H9 (cell line): ENCODE measurements around the gene UQCR10. TPM values are rescaled to one million over a fixed set of nuclear protein-coding genes. Genes with fewer than 3 reads are reported as not detected.
A peak's percentile ranks its signal among the peaks of the same experiment; 100 is the strongest.

Experiments used
- DNase-seq: peaks from one replicate; pipeline ENCODE4 v3.0.0-alpha.2; 2017
- H2AFZ ChIP-seq: one replicate; pipeline ENCODE4 v1.6.1; 2013; ENCODE audit warnings: mild to moderate bottlenecking, low read length, control low read depth, moderate library complexity
- H2AK5ac ChIP-seq: 2 replicates; pipeline ENCODE4 v1.6.1; 2013; ENCODE audit warnings: low read length, control low read depth, mixed read lengths; ENCODE audit not compliant: insufficient read length
- H2BK120ac ChIP-seq: one replicate; pipeline ENCODE4 v1.6.1; 2013; ENCODE audit warnings: low read depth, mild to moderate bottlenecking, low read length, control low read depth, inconsistent platforms; ENCODE audit not compliant: poor library complexity, severe bottlenecking
- H2BK12ac ChIP-seq: 2 replicates; pipeline ENCODE4 v1.6.1; 2013; ENCODE audit warnings: low read length, control low read depth, mixed read lengths, low read depth; ENCODE audit not compliant: insufficient read length
- H2BK15ac ChIP-seq: 2 replicates; pipeline ENCODE4 v1.6.1; 2013; ENCODE audit warnings: low read depth, low read length, control low read depth
- H2BK20ac ChIP-seq: one replicate; pipeline ENCODE4 v1.6.1; 2013; ENCODE audit warnings: low read depth, mild to moderate bottlenecking, low read length, control low read depth, inconsistent platforms; ENCODE audit not compliant: poor library complexity, severe bottlenecking
- H2BK5ac ChIP-seq: 2 replicates; pipeline ENCODE4 v1.6.1; 2013; ENCODE audit warnings: low read length, control low read depth, mixed read lengths; ENCODE audit not compliant: insufficient read length
- H3K14ac ChIP-seq: 2 replicates; pipeline ENCODE4 v1.6.1; 2013; ENCODE audit warnings: low read length, control low read depth; ENCODE audit not compliant: insufficient read depth
- H3K18ac ChIP-seq: 2 replicates; pipeline ENCODE4 v1.6.1; 2013; ENCODE audit warnings: low read depth, mild to moderate bottlenecking, mixed read lengths, low read length, control low read depth; ENCODE audit not compliant: insufficient read length
- H3K23ac ChIP-seq: 2 replicates; pipeline ENCODE4 v1.6.1; 2013; ENCODE audit warnings: low read length, control low read depth, mixed read lengths, low read depth; ENCODE audit not compliant: insufficient read length
- H3K23me2 ChIP-seq: 2 replicates; pipeline ENCODE4 v1.6.1; 2013; ENCODE audit warnings: low read depth, mild to moderate bottlenecking, mixed read lengths, low read length, control low read depth; ENCODE audit not compliant: insufficient read length, poor library complexity, severe bottlenecking
- H3K27ac ChIP-seq: 2 replicates; pipeline ENCODE4 v1.5.1; 2013; ENCODE audit warnings: low read length, control low read depth, mixed read lengths, low read depth; ENCODE audit not compliant: insufficient read length
- H3K27me3 ChIP-seq: 2 replicates; pipeline ENCODE4 v1.6.1; 2013; ENCODE audit warnings: low read length, control low read depth, inconsistent platforms; ENCODE audit not compliant: insufficient read depth
- H3K4ac ChIP-seq: 2 replicates; pipeline ENCODE4 v1.6.1; 2013; ENCODE audit warnings: low read depth, mild to moderate bottlenecking, control low read depth, inconsistent platforms, low read length, moderate library complexity
- H3K4me1 ChIP-seq: 2 replicates; pipeline ENCODE4 v1.6.1; 2013; ENCODE audit warnings: low read length, control low read depth, inconsistent platforms; ENCODE audit not compliant: insufficient read depth
- H3K4me2 ChIP-seq: 2 replicates; pipeline ENCODE4 v1.6.1; 2013; ENCODE audit warnings: low read length, control low read depth, mixed read lengths; ENCODE audit not compliant: insufficient read length, insufficient read depth
- H3K56ac ChIP-seq: 2 replicates; pipeline ENCODE4 v1.6.1; 2013; ENCODE audit warnings: low read depth, mild to moderate bottlenecking, mixed read lengths, low read length, control low read depth; ENCODE audit not compliant: insufficient read length
- H3K79me1 ChIP-seq: 2 replicates; pipeline ENCODE4 v1.6.1; 2013; ENCODE audit warnings: low read depth, mild to moderate bottlenecking, moderate library complexity, low read length, control low read depth, inconsistent platforms; ENCODE audit not compliant: insufficient read depth, poor library complexity, severe bottlenecking
- H3K79me2 ChIP-seq: 2 replicates; pipeline ENCODE4 v1.6.1; 2013; ENCODE audit warnings: low read length, control low read depth, inconsistent platforms; ENCODE audit not compliant: insufficient read depth
- H3K9ac ChIP-seq: 2 replicates; pipeline ENCODE4 v1.6.1; 2013; ENCODE audit warnings: low read length, control low read depth, mixed read lengths; ENCODE audit not compliant: insufficient read length; ENCODE audit errors: extremely low read depth
- H3K9me3 ChIP-seq: one replicate; pipeline ENCODE4 v1.6.1; 2013; ENCODE audit warnings: low read depth, low read length, inconsistent platforms; ENCODE audit not compliant: control insufficient read depth
- H3T11ph ChIP-seq: one replicate; pipeline ENCODE4 v1.6.1; 2013; ENCODE audit warnings: mild to moderate bottlenecking, low read length, control low read depth, inconsistent platforms
- H4K20me1 ChIP-seq: one replicate; pipeline ENCODE4 v1.6.1; 2013; ENCODE audit not compliant: control insufficient read depth, insufficient read length, insufficient read depth
- H4K5ac ChIP-seq: 2 replicates; pipeline ENCODE4 v1.6.1; 2013; ENCODE audit warnings: low read depth, mild to moderate bottlenecking, mixed read lengths, low read length, control low read depth; ENCODE audit not compliant: insufficient read length
- H4K8ac ChIP-seq: replicated peaks from 2 replicates; pipeline ENCODE4 v1.6.1; 2013; ENCODE audit warnings: low read length, control low read depth, mixed read lengths, low read depth; ENCODE audit not compliant: insufficient read length
- H4K91ac ChIP-seq: 2 replicates; pipeline ENCODE4 v1.6.1; 2013; ENCODE audit warnings: low read depth, mild to moderate bottlenecking, moderate library complexity, mixed read lengths, low read length, control low read depth; ENCODE audit not compliant: insufficient read length
- H3K27ac Mint-ChIP-seq, 3 experiments: 2 replicates in 2 of 3; 3 replicates in 1 of 3; pipeline ENCODE4 v1.8.0; 2020 to 2021; ENCODE audit warnings: mixed read lengths in 3 of 3, mild to moderate bottlenecking in 1 of 3, moderate library complexity in 1 of 3
- H3K27me3 Mint-ChIP-seq: 2 replicates; pipeline ENCODE4 v1.8.0; 2021; ENCODE audit warnings: low read depth, mild to moderate bottlenecking, moderate library complexity, mixed read lengths
- H3K36me3 Mint-ChIP-seq, 3 experiments: 2 replicates in 2 of 3; 3 replicates in 1 of 3; pipeline ENCODE4 v1.8.0; 2020 to 2021; ENCODE audit warnings: low read depth in 3 of 3, mixed read lengths in 3 of 3; ENCODE audit not compliant: insufficient read depth in 1 of 3
- H3K4me1 Mint-ChIP-seq, 2 experiments: 2 replicates each; pipeline ENCODE4 v1.8.0; 2020; ENCODE audit warnings: mixed read lengths in 2 of 2
- H3K4me3 Mint-ChIP-seq, 2 experiments: 2 replicates in 1 of 2; 3 replicates in 1 of 2; pipeline ENCODE4 v1.8.0; 2020 to 2021; ENCODE audit warnings: mild to moderate bottlenecking in 2 of 2, mixed read lengths in 2 of 2, moderate library complexity in 1 of 2
- H3K9me3 Mint-ChIP-seq, 2 experiments: 2 replicates in 1 of 2; 3 replicates in 1 of 2; pipeline ENCODE4 v1.8.0; 2020; ENCODE audit warnings: mild to moderate bottlenecking in 2 of 2, mixed read lengths in 2 of 2, moderate library complexity in 1 of 2
- CTCF ChIP-seq: fragments of 200-600 bp; sonication (generic); conservative IDR thresholded peaks from 3 replicates; pipeline ENCODE4 v1.8.0; 2021; ENCODE audit warnings: antibody characterized with exemption, mild to moderate bottlenecking
- WGBS: extraction: QIAGEN DNeasy Blood & Tissue Kit; methylation state at CpG from one replicate; pipeline ENCODE4 v1.1.7; 2013; ENCODE audit warnings: missing lambda C conversion rate, low lambda C conversion rate, mixed read lengths; ENCODE audit not compliant: insufficient read length; ENCODE audit errors: extremely low coverage; 5-methylcytosine and 5-hydroxymethylcytosine counted together
- total RNA-seq: library from RNA; stranded (reverse); gene quantifications from 2 replicates; pipeline ENCODE4 v1.2.1, GENCODE V29; 2021

Gene UQCR10
- total RNA-seq, 1 experiment from 2014 or later = 124 TPM

- no peak overlapping the region for H3K56ac ChIP-seq
- H3T11ph ChIP-seq = no peak overlapping the region
- no peak overlapping the region for H3K9ac ChIP-seq
- no peak overlapping the region for H2BK12ac ChIP-seq
- no peak overlapping the region for H3K23ac ChIP-seq
- no peak overlapping the region for H2AK5ac ChIP-seq
- Mint-ChIP-seq H3K9me3 (peaks cover 3% of the 10 kb centered on the region in 2 experiments; a peak in 3 of 5 replicates), H3K36me3 (peaks cover 3 to 8% (median 5%) of the 10 kb centered on the region in 3 experiments; a peak in 6 of 7 replicates), H3K27me3 (no peaks in the 10 kb centered on the region), H3K27ac (0 out of 7 replicates have a peak overlapping the region, but pooled peaks of 2 of the 3 experiments have one; percentile 27 to 68), H3K4me1 (peaks cover 0 to 4% of the 10 kb centered on the region in 2 experiments; a peak in 2 of 4 replicates), H3K4me3 (no peak overlapping the region)
- no peak overlapping the region for H4K5ac ChIP-seq
- H3K27ac ChIP-seq = no peak overlapping the region
- no peaks in the 10 kb centered on the region for H4K20me1 ChIP-seq
- DNase-seq = no peak
- no peaks in the 10 kb centered on the region for H3K79me2 ChIP-seq
- no peak overlapping the region for H3K4me2 ChIP-seq
- H3K9me3 ChIP-seq = no peaks in the 10 kb centered on the region
- TF ChIP-seq CTCF = no peak
- no peaks in the 10 kb centered on the region for H3K4me1 ChIP-seq
- no peak overlapping the region for H2BK120ac ChIP-seq
- no peak overlapping the region for H3K14ac ChIP-seq
- no peaks in the 10 kb centered on the region for H3K27me3 ChIP-seq
- peaks cover 4% of the 10 kb centered on the region for H3K23me2 ChIP-seq
- H2BK15ac ChIP-seq = no peak overlapping the region
- no peak overlapping the region for H4K8ac ChIP-seq
- H3K4ac ChIP-seq = no peak overlapping the region
- H2BK5ac ChIP-seq = no peak overlapping the region
- no peak overlapping the region for H4K91ac ChIP-seq
- WGBS = no CpG with 5 or more reads among the region's 2 CpGs
- no peaks in the 10 kb centered on the region for H3K79me1 ChIP-seq
- H2AFZ ChIP-seq = no peak overlapping the region
- H3K18ac ChIP-seq = no peak overlapping the region
- H2BK20ac ChIP-seq = no peak overlapping the region
Observed at GRCh38 chr22:29741926-29742325, 25.2 kb upstream of the UQCR10 start.
